ENCODE data around the gene UBE2E2.

The UBE2E2 gene

DNA sequence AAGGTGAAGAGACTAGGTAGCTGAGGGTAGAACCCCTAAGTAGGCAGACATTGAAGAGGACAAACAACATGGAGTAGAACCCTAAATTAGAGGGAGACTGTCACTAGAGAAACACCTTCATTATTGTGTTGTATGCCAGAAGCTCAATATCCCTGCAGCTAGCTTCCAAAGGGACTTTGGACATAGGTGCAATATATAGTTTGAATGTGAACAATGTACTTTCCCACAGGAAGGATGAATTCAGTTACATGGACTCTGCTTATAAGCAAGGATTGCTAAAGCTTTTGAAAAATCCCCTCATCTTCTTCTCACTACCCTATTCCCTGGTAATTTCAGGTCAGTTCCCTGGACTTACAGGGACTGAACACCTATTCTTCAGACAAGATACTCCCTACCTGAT is 288.9 kb downstream of the UBE2E2 start:
- TF ChIP-seq, protein P1, sequence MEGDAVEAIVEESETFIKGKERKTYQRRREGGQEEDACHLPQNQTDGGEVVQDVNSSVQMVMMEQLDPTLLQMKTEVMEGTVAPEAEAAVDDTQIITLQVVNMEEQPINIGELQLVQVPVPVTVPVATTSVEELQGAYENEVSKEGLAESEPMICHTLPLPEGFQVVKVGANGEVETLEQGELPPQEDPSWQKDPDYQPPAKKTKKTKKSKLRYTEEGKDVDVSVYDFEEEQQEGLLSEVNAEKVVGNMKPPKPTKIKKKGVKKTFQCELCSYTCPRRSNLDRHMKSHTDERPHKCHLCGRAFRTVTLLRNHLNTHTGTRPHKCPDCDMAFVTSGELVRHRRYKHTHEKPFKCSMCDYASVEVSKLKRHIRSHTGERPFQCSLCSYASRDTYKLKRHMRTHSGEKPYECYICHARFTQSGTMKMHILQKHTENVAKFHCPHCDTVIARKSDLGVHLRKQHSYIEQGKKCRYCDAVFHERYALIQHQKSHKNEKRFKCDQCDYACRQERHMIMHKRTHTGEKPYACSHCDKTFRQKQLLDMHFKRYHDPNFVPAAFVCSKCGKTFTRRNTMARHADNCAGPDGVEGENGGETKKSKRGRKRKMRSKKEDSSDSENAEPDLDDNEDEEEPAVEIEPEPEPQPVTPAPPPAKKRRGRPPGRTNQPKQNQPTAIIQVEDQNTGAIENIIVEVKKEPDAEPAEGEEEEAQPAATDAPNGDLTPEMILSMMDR (IDR thresholded peaks at IDR 0.05): no peak
- Histone ChIP-seq H3K9me3 (no peaks in the 10 kb centered on the region), H3K27me3 (no peaks in the 10 kb centered on the region), H3K4me1 (ENCODE audit: control insufficient read depth in 1 of 2, insufficient read depth in 1 of 2, low read depth in 1 of 2, low read length in 1 of 2) (no peaks in the 10 kb centered on the region), H3K27ac (no peak overlapping the region), H3K36me3 (no peaks in the 10 kb centered on the region), H3K4me3 (ENCODE audit: low read depth in 1 of 2, low read length in 1 of 2) (no peak overlapping the region)

GRCh38 chr3:23493889-23494288 is 290.8 kb downstream of the UBE2E2 start:
- H3K4me3 ChIP-seq (ENCODE audit: low read depth in 1 of 2, low read length in 1 of 2): no peak overlapping the region
- no peaks in the 10 kb centered on the region for H3K9me3 ChIP-seq
- H3K36me3 ChIP-seq: no peaks in the 10 kb centered on the region
- TF ChIP-seq, protein P1 (IDR thresholded peaks at IDR 0.05): no peak
- H3K27ac ChIP-seq: no peak overlapping the region
- H3K4me1 ChIP-seq (ENCODE audit: control insufficient read depth in 1 of 2, insufficient read depth in 1 of 2, low read depth in 1 of 2, low read length in 1 of 2): no peaks in the 10 kb centered on the region
- no peaks in the 10 kb centered on the region for H3K27me3 ChIP-seq

- no peak overlapping the region for H3K27ac ChIP-seq
- H3K4me3 ChIP-seq (ENCODE audit: low read depth in 1 of 2, low read length in 1 of 2): no peak overlapping the region
- H3K4me1 ChIP-seq (ENCODE audit: control insufficient read depth in 1 of 2, insufficient read depth in 1 of 2, low read depth in 1 of 2, low read length in 1 of 2): no peaks in the 10 kb centered on the region
- TF ChIP-seq, protein P1 (IDR thresholded peaks at IDR 0.05): no peak
- no peaks in the 10 kb centered on the region for H3K9me3 ChIP-seq
- no peaks in the 10 kb centered on the region for H3K36me3 ChIP-seq
- H3K27me3 ChIP-seq: no peaks in the 10 kb centered on the region
Measured at GRCh38 chr3:23494967-23495366, 291.8 kb downstream of the UBE2E2 start.

GRCh38 chr3:23495507-23495906 is 292.4 kb downstream of the UBE2E2 start:
- no peaks in the 10 kb centered on the region for H3K36me3 ChIP-seq
- TF ChIP-seq, protein P1 (IDR thresholded peaks at IDR 0.05): no peak
- H3K27me3 ChIP-seq: no peaks in the 10 kb centered on the region
- H3K27ac ChIP-seq: no peak overlapping the region
- no peaks in the 10 kb centered on the region for H3K4me1 ChIP-seq (ENCODE audit: control insufficient read depth in 1 of 2, insufficient read depth in 1 of 2, low read depth in 1 of 2, low read length in 1 of 2)
- no peaks in the 10 kb centered on the region for H3K9me3 ChIP-seq
- no peak overlapping the region for H3K4me3 ChIP-seq (ENCODE audit: low read depth in 1 of 2, low read length in 1 of 2)

DNA sequence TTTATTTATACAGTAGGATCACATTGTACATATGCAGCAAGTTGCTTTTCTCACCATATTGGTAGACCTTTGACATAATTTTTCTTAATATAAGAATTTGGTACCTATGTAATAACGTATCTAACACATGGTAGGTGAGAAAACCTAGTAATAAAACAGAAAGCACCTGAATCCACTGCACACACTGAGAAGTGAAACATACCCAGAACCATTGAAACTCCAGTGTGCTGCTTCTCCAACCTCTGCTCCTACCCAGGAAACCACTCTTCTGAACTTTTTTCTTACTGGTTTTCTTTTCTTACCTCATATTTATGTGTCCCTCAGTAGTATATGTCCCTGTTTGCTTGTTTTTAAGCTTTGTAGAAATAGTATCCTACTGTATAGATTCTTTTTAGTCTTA is 293.0 kb downstream of the UBE2E2 start:
- H3K4me3 ChIP-seq (ENCODE audit: low read depth in 1 of 2, low read length in 1 of 2): no peak overlapping the region
- H3K36me3 ChIP-seq: no peaks in the 10 kb centered on the region
- no peak overlapping the region for H3K27ac ChIP-seq
- no peaks in the 10 kb centered on the region for H3K9me3 ChIP-seq
- TF ChIP-seq, protein P1 (IDR thresholded peaks at IDR 0.05): no peak
- H3K27me3 ChIP-seq: no peaks in the 10 kb centered on the region
- H3K4me1 ChIP-seq (ENCODE audit: control insufficient read depth in 1 of 2, insufficient read depth in 1 of 2, low read depth in 1 of 2, low read length in 1 of 2): no peaks in the 10 kb centered on the region

GRCh38 chr3:23497156-23497555 is 294.0 kb downstream of the UBE2E2 start:
- TF ChIP-seq, protein P1 (IDR thresholded peaks at IDR 0.05): no peak
- Histone ChIP-seq H3K9me3 (no peaks in the 10 kb centered on the region), H3K27me3 (no peaks in the 10 kb centered on the region), H3K27ac (no peak overlapping the region), H3K4me3 (ENCODE audit: low read depth in 1 of 2, low read length in 1 of 2) (no peak overlapping the region), H3K4me1 (ENCODE audit: control insufficient read depth in 1 of 2, insufficient read depth in 1 of 2, low read depth in 1 of 2, low read length in 1 of 2) (no peaks in the 10 kb centered on the region), H3K36me3 (no peaks in the 10 kb centered on the region)

Measured in neutrophil (primary cell).